Activated T-cell treated with anti-CD3 and anti-CD28 coated beads, Interleukin-2, amount 50 U/mL, for 72 hours (primary cell): ENCODE results near the gene SETBP1. TPM values are rescaled to one million over a fixed set of nuclear protein-coding genes. Genes with fewer than 3 reads are reported as not detected.

Experiments used
- ATAC-seq, 2 donors: fragments of 150-1000 bp; cut with Tn5 transposase; replicated peaks in 1 of 2; 2 replicates each; pipeline ENCODE4 v1.10.0; 2021; ENCODE audit warnings: moderate library complexity in 2 of 2, mild to moderate bottlenecking in 1 of 2
- DNase-seq, 2 donors: peaks; one replicate each; pipeline ENCODE4 v3.0.0; 2021 to 2022; ENCODE audit warnings: mixed read lengths in 1 of 2
- H3K27ac Mint-ChIP-seq: one replicate; pipeline ENCODE4 v1.8.0; 2022; ENCODE audit warnings: mild to moderate bottlenecking, moderate library complexity, mixed read lengths
- H3K27me3 Mint-ChIP-seq: one replicate; pipeline ENCODE4 v1.8.0; 2022; ENCODE audit warnings: low read depth, mixed read lengths
- H3K36me3 Mint-ChIP-seq, 2 donors: one replicate each; pipeline ENCODE4 v1.8.0; 2022; ENCODE audit warnings: mixed read lengths in 2 of 2, mild to moderate bottlenecking in 1 of 2; ENCODE audit not compliant: insufficient read depth in 2 of 2
- H3K4me1 Mint-ChIP-seq: one replicate; pipeline ENCODE4 v1.8.0; 2022; ENCODE audit warnings: low read depth, mixed read lengths
- H3K4me3 Mint-ChIP-seq, 2 donors: one replicate each; pipeline ENCODE4 v1.8.0; 2022; ENCODE audit warnings: mild to moderate bottlenecking in 2 of 2, mixed read lengths in 2 of 2, moderate library complexity in 2 of 2
- H3K9me3 Mint-ChIP-seq, 2 donors: one replicate each; pipeline ENCODE4 v1.8.0; 2022; ENCODE audit warnings: mixed read lengths in 2 of 2
- total RNA-seq, 2 donors: library from RNA; stranded (reverse); gene quantifications; one replicate each; pipeline ENCODE4 v1.2.3, GENCODE V29; 2022

The SETBP1 gene
- total RNA-seq, 2 donors from 2014 or later, result 3.8 to 13.8 TPM

GRCh38 chr18:44849361-44849760 lies 168.7 kb downstream of the SETBP1 start:
- Mint-ChIP-seq H3K27me3 (peaks cover 9% of the 10 kb centered on the region), H3K9me3 (peaks cover 0 to 1% of the 10 kb centered on the region in 2 donors), H3K4me1 (no peaks in the 10 kb centered on the region), H3K27ac (no peak overlapping the region), H3K4me3 (no peak overlapping the region), H3K36me3 (no peaks in the 10 kb centered on the region)
- ATAC-seq, result no peak
- no peak for DNase-seq

DNA sequence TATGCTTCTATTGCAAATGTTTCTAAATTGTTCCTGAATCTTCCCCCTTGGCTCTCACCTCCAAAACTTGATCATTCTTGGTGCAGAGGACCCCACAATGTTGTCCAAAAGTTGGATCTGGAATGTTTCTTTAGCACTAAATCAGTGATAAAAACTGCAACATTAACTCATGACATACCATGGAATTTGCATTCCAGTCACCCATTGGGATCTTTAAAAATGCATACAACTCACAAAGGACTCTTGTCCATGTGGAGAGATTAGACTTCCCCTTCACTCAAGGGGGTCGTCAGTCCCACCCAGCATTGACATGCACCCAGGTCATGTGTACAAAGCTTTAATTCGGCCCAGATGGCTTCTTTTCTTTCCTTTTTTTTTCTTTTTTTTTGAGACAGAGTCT lies 169.3 kb downstream of the SETBP1 start:
- DNase-seq (no peak), ATAC-seq (no peak)
- Mint-ChIP-seq H3K27me3 (peaks cover 9% of the 10 kb centered on the region), H3K36me3 (no peaks in the 10 kb centered on the region), H3K4me3 (no peak overlapping the region), H3K27ac (no peak overlapping the region), H3K9me3 (peaks cover 0 to 1% of the 10 kb centered on the region in 2 donors), H3K4me1 (no peaks in the 10 kb centered on the region)

- H3K27ac Mint-ChIP-seq, result no peak overlapping the region
- no peaks in the 10 kb centered on the region for H3K36me3 Mint-ChIP-seq
- no peaks in the 10 kb centered on the region for H3K4me1 Mint-ChIP-seq
- H3K27me3 Mint-ChIP-seq, result peaks cover 11% of the 10 kb centered on the region
- no peak overlapping the region for H3K4me3 Mint-ChIP-seq
- H3K9me3 Mint-ChIP-seq, result no peaks in the 10 kb centered on the region
- ATAC-seq (no peak), DNase-seq (no peak)
Measured at GRCh38 chr18:44851856-44852621, 171.4 kb downstream of the SETBP1 start.

DNA sequence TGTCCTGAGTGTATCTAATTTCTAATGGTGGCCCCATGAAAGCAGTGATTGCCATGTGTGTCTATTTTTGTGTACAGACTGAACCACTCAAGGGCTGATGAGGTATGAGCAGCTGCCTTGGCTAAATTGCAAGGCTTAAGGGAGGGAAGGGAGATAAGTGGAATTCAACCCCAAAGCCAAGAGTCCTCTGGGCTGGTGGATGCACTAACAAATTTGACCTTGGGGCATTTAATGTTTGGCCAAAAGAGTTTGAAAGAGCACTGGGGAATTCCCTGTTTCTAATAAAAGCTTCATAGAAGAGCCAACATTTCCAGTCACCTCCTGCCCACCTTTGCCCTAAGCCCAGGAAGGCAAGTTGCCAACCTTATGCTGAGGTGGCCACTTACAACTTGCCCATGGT lies 172.1 kb downstream of the SETBP1 start:
- Mint-ChIP-seq H3K27ac (no peak overlapping the region), H3K4me1 (no peaks in the 10 kb centered on the region), H3K4me3 (no peak overlapping the region), H3K9me3 (no peaks in the 10 kb centered on the region), H3K36me3 (no peaks in the 10 kb centered on the region), H3K27me3 (peaks cover 19% of the 10 kb centered on the region)
- ATAC-seq, result no peak
- DNase-seq, result no peak

DNA sequence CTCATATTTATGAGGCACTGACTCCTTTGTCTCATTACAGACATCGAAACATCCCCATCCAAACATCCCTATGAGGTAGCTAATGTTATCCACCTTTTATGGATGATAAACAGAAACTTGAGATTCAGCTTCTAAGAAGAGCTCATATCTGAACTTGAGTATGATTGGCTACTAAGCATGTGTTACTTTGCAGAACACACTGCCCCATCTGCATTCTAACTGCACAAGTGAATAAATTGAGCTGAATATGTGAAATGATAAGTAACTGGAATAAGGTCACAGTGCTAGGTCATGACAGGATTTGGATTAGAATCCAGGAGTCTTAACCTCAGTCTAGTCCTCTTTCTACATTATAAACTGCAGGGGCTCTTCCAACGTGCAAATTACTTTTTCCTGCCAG lies 172.7 kb downstream of the SETBP1 start:
- H3K27me3 Mint-ChIP-seq, result peaks cover 22% of the 10 kb centered on the region
- no peaks in the 10 kb centered on the region for H3K9me3 Mint-ChIP-seq
- DNase-seq, result no peak
- H3K36me3 Mint-ChIP-seq, result no peaks in the 10 kb centered on the region
- no peak for ATAC-seq
- H3K4me3 Mint-ChIP-seq, result no peak overlapping the region
- no peaks in the 10 kb centered on the region for H3K4me1 Mint-ChIP-seq
- no peak overlapping the region for H3K27ac Mint-ChIP-seq

DNA sequence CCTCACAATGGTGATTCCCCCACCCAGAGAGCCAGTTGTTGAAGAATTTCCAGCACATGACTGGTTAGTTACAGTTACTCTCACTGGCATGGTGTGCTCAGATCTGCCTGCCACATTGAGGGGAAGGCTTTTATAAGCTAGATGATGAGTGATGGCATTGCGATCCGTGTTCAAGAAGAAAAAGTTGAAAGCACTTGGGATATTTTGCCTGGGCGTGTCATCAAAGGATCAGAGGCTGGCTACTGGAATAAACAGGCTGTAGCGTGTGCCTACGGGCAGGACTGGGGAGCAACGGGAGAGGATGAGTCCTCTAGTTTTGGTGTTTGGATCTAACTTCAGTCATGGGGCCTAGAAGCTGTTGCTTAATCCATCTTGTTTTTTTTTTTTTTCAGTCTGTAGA lies 175.0 kb downstream of the SETBP1 start:
- Mint-ChIP-seq H3K4me3 (no peak overlapping the region), H3K27ac (no peak overlapping the region), H3K4me1 (no peaks in the 10 kb centered on the region), H3K36me3 (no peaks in the 10 kb centered on the region), H3K27me3 (peaks cover 13% of the 10 kb centered on the region), H3K9me3 (no peaks in the 10 kb centered on the region)
- ATAC-seq, result no peak
- no peak for DNase-seq

DNA sequence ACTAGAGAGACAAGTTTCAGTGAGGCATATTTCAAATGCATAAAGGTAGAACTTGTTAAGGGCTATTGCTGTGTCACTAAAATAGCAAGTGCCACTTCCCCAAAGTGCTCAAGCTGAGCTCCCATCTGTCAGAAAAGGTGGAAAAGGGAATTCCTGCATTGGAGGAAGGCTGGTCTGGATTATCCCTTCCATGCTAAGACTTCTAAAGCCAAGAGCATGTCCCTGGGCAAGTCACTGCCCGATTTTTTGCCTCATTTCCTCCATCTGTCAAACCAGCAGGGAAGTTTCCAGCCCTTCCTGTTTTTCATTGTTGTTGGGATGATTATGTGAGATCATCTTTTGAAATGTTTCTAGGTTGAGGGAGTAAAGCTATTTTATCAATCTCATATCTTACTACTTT lies 175.5 kb downstream of the SETBP1 start:
- no peaks in the 10 kb centered on the region for H3K4me1 Mint-ChIP-seq
- H3K4me3 Mint-ChIP-seq, result no peak overlapping the region
- no peak overlapping the region for H3K27ac Mint-ChIP-seq
- H3K9me3 Mint-ChIP-seq, result no peaks in the 10 kb centered on the region
- H3K27me3 Mint-ChIP-seq, result peaks cover 13% of the 10 kb centered on the region
- no peak for DNase-seq
- ATAC-seq, result no peak
- H3K36me3 Mint-ChIP-seq, result no peaks in the 10 kb centered on the region

DNA sequence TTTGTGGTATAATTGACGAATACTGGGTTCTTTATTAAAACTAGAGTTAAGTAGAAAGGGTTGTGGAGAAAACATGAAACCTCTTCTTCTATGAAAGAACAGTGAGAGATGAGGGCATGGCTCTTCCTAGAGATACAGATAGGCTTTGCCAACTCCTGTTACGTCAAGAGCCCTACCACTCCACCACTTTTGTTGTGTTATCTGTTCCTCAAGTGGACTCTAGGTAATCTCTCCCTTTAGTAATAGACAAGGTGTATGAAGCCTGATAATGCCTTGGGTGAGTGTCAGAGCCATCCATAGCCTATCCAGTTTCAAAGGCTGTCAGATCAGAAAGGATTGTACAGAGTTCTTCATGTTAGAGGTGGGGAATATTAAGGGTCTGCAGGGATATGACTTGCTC lies 176.4 kb downstream of the SETBP1 start:
- Mint-ChIP-seq H3K27ac (no peak overlapping the region), H3K27me3 (peaks cover 13% of the 10 kb centered on the region), H3K4me1 (no peaks in the 10 kb centered on the region), H3K4me3 (no peak overlapping the region), H3K36me3 (no peaks in the 10 kb centered on the region), H3K9me3 (no peaks in the 10 kb centered on the region)
- DNase-seq (no peak), ATAC-seq (no peak)

GRCh38 chr18:44857744-44858491 lies 177.2 kb downstream of the SETBP1 start:
- Mint-ChIP-seq H3K4me1 (no peaks in the 10 kb centered on the region), H3K4me3 (no peak overlapping the region), H3K27ac (no peak overlapping the region), H3K9me3 (no peaks in the 10 kb centered on the region), H3K27me3 (peaks cover 13% of the 10 kb centered on the region), H3K36me3 (no peaks in the 10 kb centered on the region)
- DNase-seq (no peak), ATAC-seq (no peak)

DNA sequence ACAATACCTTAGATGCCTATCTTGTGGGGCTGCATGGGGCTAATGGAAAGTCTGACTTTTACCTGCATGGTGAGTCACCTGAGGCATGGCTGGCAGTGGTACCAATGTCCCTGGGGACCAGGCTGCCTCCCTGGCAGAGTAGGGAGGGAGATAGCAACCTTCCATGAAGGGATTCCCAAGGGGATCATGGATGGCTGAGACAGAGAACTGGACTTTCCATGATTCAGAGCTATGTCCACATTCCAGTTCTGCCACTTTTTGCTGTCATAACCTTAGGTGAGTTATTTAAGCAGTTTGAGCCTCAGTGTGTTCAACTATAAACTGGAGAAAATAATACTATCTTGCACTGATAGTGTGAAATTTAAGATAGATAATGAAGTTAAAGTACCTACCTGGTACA lies 178.6 kb downstream of the SETBP1 start:
- Mint-ChIP-seq H3K9me3 (no peaks in the 10 kb centered on the region), H3K36me3 (no peaks in the 10 kb centered on the region), H3K4me1 (no peaks in the 10 kb centered on the region), H3K27ac (no peak overlapping the region), H3K27me3 (peaks cover 13% of the 10 kb centered on the region), H3K4me3 (no peak overlapping the region)
- ATAC-seq (no peak), DNase-seq (no peak)

DNA sequence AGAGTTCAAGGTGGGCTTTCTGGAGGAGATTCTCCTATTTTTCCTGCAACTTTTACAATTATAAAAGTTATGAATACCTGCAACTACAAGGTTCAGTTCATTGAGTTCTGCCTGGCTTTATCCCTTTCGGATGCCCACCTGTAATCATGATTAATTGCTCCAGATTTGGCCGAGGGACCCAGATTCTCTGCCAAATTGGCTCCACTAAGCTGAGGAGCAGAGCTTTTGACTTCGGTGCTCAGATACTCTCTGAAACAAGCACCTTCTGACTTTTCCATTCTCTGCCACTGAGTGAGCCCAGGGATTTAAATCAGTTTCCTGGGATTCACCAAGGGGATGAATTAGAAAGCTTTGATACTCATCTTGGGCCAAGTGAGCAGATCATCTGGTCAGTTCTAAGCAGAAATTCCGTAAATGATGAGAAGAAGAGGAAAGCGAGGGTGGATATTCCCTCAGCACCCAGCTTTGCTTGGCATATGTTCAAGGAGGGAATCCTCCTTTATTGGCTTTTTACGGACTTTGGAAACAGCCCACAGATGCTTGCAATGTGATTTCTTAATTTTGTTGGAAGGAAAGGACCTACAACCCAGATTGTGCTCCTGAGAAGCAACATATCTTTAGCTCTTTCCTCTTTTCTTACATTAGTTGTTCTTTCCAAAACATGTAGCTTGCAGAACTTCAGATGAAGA lies 179.2 kb downstream of the SETBP1 start:
- Mint-ChIP-seq H3K27ac (no peak overlapping the region), H3K4me3 (no peak overlapping the region), H3K36me3 (no peaks in the 10 kb centered on the region), H3K9me3 (no peaks in the 10 kb centered on the region), H3K4me1 (no peaks in the 10 kb centered on the region), H3K27me3 (peaks cover 13% of the 10 kb centered on the region)
- DNase-seq (no peak), ATAC-seq (no peak)

DNA sequence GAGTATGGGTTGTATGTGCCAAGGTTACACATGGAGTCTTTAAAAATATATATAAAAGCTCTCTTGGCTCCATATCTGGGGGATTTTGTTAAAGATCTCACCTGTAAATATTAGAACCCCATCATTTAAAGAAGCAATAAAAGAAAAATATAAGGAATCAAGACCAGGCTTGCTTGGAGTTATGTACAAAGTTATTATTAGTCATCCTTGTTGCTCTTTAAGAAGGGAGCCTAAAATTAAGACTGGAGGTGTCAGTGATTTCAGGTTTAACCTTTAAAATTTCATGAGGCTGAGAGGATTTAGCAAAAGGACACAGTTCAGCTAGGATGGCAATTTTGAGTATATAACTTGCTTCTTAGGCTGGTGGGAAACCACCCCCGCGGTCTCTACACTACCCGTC lies 181.4 kb downstream of the SETBP1 start:
- H3K27ac Mint-ChIP-seq, result no peak overlapping the region
- no peaks in the 10 kb centered on the region for H3K4me1 Mint-ChIP-seq
- no peak overlapping the region for H3K4me3 Mint-ChIP-seq
- ATAC-seq, result no peak
- no peak for DNase-seq
- no peaks in the 10 kb centered on the region for H3K36me3 Mint-ChIP-seq
- H3K27me3 Mint-ChIP-seq, result peaks cover 10% of the 10 kb centered on the region
- no peaks in the 10 kb centered on the region for H3K9me3 Mint-ChIP-seq

- Mint-ChIP-seq H3K27me3 (no peaks in the 10 kb centered on the region), H3K36me3 (no peaks in the 10 kb centered on the region), H3K4me3 (no peak overlapping the region), H3K4me1 (peaks cover under 1% of the 10 kb centered on the region), H3K9me3 (no peaks in the 10 kb centered on the region), H3K27ac (no peak overlapping the region)
- ATAC-seq, result no peak
- DNase-seq, result no peak
Measured at GRCh38 chr18:44866103-44866502, 185.4 kb downstream of the SETBP1 start.
